ENCODE results near the gene UBAC1.

DNA sequence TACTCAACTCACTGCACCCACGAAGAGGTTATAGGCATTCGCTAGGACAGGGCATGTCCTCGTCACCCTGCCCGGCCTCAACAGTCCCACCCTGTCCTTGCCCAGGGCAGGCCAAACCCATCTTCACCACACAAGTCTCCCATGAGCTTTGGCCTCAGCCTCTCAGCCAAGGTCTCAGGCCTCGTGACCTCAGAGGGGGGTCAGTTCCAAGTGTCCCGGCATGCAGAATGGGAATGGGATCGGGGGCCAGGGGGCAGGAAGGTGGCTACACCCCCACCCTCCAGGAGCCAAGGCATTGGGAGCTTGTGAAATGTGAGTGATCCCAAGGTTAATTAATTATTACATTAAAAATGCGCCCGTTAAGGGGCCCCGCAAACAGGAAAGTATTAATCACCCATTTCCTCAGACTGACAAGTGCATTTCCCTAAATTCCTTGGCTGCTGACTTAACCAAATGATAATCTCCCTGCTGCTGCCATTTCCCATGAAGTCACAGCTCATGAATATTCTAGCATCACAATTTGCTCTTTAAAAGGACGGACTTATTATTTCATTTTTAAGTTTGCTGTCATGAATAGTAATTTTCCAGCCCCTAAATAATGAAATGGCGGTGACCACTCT lies 8.0 kb upstream of the UBAC1 start:
- TF ChIP-seq, protein P1, sequence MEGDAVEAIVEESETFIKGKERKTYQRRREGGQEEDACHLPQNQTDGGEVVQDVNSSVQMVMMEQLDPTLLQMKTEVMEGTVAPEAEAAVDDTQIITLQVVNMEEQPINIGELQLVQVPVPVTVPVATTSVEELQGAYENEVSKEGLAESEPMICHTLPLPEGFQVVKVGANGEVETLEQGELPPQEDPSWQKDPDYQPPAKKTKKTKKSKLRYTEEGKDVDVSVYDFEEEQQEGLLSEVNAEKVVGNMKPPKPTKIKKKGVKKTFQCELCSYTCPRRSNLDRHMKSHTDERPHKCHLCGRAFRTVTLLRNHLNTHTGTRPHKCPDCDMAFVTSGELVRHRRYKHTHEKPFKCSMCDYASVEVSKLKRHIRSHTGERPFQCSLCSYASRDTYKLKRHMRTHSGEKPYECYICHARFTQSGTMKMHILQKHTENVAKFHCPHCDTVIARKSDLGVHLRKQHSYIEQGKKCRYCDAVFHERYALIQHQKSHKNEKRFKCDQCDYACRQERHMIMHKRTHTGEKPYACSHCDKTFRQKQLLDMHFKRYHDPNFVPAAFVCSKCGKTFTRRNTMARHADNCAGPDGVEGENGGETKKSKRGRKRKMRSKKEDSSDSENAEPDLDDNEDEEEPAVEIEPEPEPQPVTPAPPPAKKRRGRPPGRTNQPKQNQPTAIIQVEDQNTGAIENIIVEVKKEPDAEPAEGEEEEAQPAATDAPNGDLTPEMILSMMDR (IDR thresholded peaks at IDR 0.05), result no peak
- TF ChIP-seq POLR2A (IDR thresholded peaks at IDR 0.05), result no peak
